AG10803 (cell line): ENCODE results near the gene QRICH1.

Experiments used
- DNase-seq: peaks from one replicate; pipeline ENCODE4 v3.0.0; 2010; ENCODE audit warnings: low read depth
- H3K4me3 ChIP-seq: 2 replicates; pipeline ENCODE4 v1.5.1; 2011; ENCODE audit warnings: mild to moderate bottlenecking, low read length, control low read depth
- CTCF ChIP-seq: conservative IDR thresholded peaks from 2 replicates; pipeline ENCODE4 v1.5.1; 2011; ENCODE audit warnings: mild to moderate bottlenecking, low read length, control low read depth, inconsistent platforms

QRICH1 gene

GRCh38 chr3:49076646-49077045 is 17.2 kb downstream of the QRICH1 start:
- no peak overlapping the region for H3K4me3 ChIP-seq
- no peak for DNase-seq
- no peak for TF ChIP-seq CTCF

- DNase-seq = no peak
- TF ChIP-seq CTCF = no peak
- no peak overlapping the region for H3K4me3 ChIP-seq
Observed at GRCh38 chr3:49076116-49076515, 17.8 kb downstream of the QRICH1 start.

- DNase-seq = no peak
- no peak overlapping the region for H3K4me3 ChIP-seq
- TF ChIP-seq CTCF = no peak
Observed at GRCh38 chr3:49058011-49058410, 35.9 kb downstream of the QRICH1 start.

- no peak for DNase-seq
- TF ChIP-seq CTCF = no peak
Observed at GRCh38 chr3:49057268-49057667, 36.6 kb downstream of the QRICH1 start.

GRCh38 chr3:49054344-49054862 is 39.5 kb downstream of the QRICH1 start:
- no peak for TF ChIP-seq CTCF
- no peak overlapping the region for H3K4me3 ChIP-seq
- DNase-seq = no peak

More at GRCh38 chr3:49057268-49057667, 36.6 kb downstream of the QRICH1 start:
- H3K4me3 ChIP-seq = no peak overlapping the region

GRCh38 chr3:49053543-49053942 is 40.3 kb downstream of the QRICH1 start:
- TF ChIP-seq CTCF = no peak
- H3K4me3 ChIP-seq = no peak overlapping the region
- no peak for DNase-seq

- TF ChIP-seq CTCF = no peak
Observed at GRCh38 chr3:49035281-49035680, 58.6 kb downstream of the QRICH1 start.

More at GRCh38 chr3:49035281-49035680, 58.6 kb downstream of the QRICH1 start:
- H3K4me3 ChIP-seq = no peak overlapping the region
- no peak for DNase-seq
